ENCODE data around the gene MFSD11.
"Not testable (repeated sequence)": the region's sequence is repeated elsewhere in the genome, so short reads cannot be mapped to it uniquely, and the experiment has no call there.

Gene MFSD11

GRCh38 chr17:76716839-76717215 is 21.1 kb upstream of the MFSD11 start:
- H3K27ac ChIP-seq = peak overlapping the region; percentile 47 to 82
- peak overlapping the region; percentile 39 for H3K4me3 ChIP-seq
- no peak for DNase-seq (ENCODE audit: low spot score)
- TF ChIP-seq CTCF (IDR thresholded peaks at IDR 0.05) = no peak

GRCh38 chr17:76718516-76718915 is 19.4 kb upstream of the MFSD11 start:
- TF ChIP-seq CTCF (IDR thresholded peaks at IDR 0.05) = no peak
- Histone ChIP-seq H3K27ac (no peak overlapping the region), H3K4me3 (no peak overlapping the region)
- no peak for DNase-seq (ENCODE audit: low spot score)

- no peak for TF ChIP-seq CTCF (IDR thresholded peaks at IDR 0.05)
- no peak overlapping the region for H3K4me3 ChIP-seq
- no peak overlapping the region for H3K27ac ChIP-seq
- DNase-seq (ENCODE audit: low spot score) = no peak
Measured at GRCh38 chr17:76720211-76720610, 17.7 kb upstream of the MFSD11 start.

GRCh38 chr17:76720941-76721340 is 17.0 kb upstream of the MFSD11 start:
- Histone ChIP-seq H3K4me3 (no peak overlapping the region), H3K27ac (no peak overlapping the region)
- DNase-seq (ENCODE audit: low spot score) = no peak
- TF ChIP-seq CTCF (IDR thresholded peaks at IDR 0.05) = no peak

GRCh38 chr17:76721463-76721862 is 16.5 kb upstream of the MFSD11 start:
- no peak overlapping the region for H3K4me3 ChIP-seq
- DNase-seq (ENCODE audit: low spot score) = no peak
- no peak for TF ChIP-seq CTCF (IDR thresholded peaks at IDR 0.05)
- no peak overlapping the region for H3K27ac ChIP-seq

GRCh38 chr17:76722279-76722678 is 15.6 kb upstream of the MFSD11 start:
- H3K27ac ChIP-seq = no peak overlapping the region
- no peak for TF ChIP-seq CTCF (IDR thresholded peaks at IDR 0.05)
- DNase-seq (ENCODE audit: low spot score) = no peak
- H3K4me3 ChIP-seq = no peak overlapping the region

- not testable (repeated sequence) for H3K4me3 ChIP-seq; DNase-seq (ENCODE audit: low spot score); H3K27ac ChIP-seq
Measured at GRCh38 chr17:76722977-76723376, 14.9 kb upstream of the MFSD11 start.

GRCh38 chr17:76723812-76724211 is 14.1 kb upstream of the MFSD11 start:
- H3K4me3 ChIP-seq = peak overlapping the region; percentile 33
- TF ChIP-seq CTCF (IDR thresholded peaks at IDR 0.05) = no peak
- DNase-seq (ENCODE audit: low spot score) = no peak
- no peak overlapping the region for H3K27ac ChIP-seq

Measured in coronary artery (tissue), 2 donors.